Neural progenitor cell (in vitro differentiated cells): ENCODE data around the gene TMEM63B.
"Not testable (repeated sequence)": the region's sequence is repeated elsewhere in the genome, so short reads cannot be mapped to it uniquely, and the experiment has no call there.

Experiments used
- CTCF ChIP-seq: fragments of 200-600 bp; sonication (generic); IDR thresholded peaks from 2 replicates; pipeline ENCODE4 v1.5.1; 2017; ENCODE audit warnings: antibody characterized with exemption, mild to moderate bottlenecking
- EZH2 ChIP-seq: fragments of 200-600 bp; sonication (generic); IDR thresholded peaks from 2 replicates; pipeline ENCODE4 v1.6.1; 2017; ENCODE audit warnings: antibody characterized with exemption, mild to moderate bottlenecking, moderate library complexity
- EZH2phosphoT487 ChIP-seq: fragments of 200-600 bp; sonication (generic); IDR thresholded peaks from 2 replicates; pipeline ENCODE4 v1.6.1; 2017; ENCODE audit warnings: antibody characterized with exemption

- not testable (repeated sequence) for TF ChIP-seq CTCF, EZH2, EZH2phosphoT487
These were observed 17.2 kb downstream of the TMEM63B start for GRCh38 chr6:44144536-44144935.
